Measurements from ENCODE around the gene MMP26. TPM values are rescaled to one million over a fixed set of nuclear protein-coding genes. Genes with fewer than 3 reads are reported as not detected.

Gene MMP26
- total RNA-seq = not detected in 2 replicates

DNA sequence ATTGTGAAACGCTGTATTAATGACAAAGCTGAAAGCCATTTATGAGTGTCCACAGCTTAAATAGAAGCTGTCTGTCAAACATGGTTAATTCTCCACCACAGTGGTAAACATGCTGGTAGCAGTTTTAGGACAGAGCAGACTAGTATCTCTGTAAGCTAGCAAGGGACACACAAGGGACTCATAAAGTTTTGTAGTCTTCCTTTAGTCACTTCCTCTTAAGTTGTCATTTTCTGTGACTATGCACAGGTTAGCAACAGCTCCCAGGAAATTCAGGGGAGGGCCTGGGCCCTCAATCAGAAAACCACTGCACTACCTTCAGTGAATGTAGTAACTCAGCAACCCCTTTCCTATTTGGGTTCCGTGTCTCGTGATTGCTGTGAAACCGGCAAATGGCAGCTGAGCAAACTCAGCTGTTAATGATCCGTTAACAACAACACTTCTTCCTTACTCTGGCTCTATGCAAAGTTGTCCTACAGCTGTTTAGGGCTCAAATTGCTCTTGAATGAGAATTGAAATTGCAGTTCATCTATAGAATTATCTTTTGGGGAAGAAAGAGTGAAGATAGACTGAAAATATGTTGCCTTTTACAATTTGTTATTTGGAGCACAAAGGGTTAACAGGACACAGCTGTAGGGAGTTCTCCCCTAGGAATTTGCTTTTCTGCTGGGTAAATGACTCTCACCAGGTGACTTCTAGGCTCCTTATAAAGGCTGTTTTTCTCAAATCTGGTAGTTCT is at the start of gene MMP26:
TSS of gene MMP26 (plus strand) at position 731 of the 736 bp plus-strand sequence.

DNA sequence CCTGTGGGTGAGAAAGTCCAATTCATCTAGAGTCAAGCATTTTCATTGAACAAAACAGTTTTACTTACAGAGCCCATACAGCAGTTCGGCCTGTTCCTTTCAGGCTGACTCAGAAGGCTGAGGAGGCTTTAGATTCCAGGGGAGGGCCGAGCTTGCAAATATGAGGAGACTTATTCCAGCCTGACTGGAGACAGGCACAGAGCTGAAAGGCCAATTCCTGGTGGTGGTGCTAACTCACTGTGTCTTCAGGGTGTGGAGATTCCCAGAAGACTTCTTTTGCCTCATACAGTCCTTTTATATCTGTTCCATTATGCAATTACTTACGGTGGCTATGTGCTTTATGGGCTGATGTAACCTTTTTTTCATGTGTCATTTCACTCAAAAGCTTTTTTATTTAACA is 7.0 kb upstream of the MMP26 start, which contains the start of gene OR51E2:
TSS of gene OR51E2 (minus strand) at position 269 of the 400 bp plus-strand sequence. CDS start 15,142 bp downstream, outside the sequence.

Other genes with a start within 250 kb of the MMP26 start
- gene OR52K1, start 222.1 kb upstream of the MMP26 start, total RNA-seq = not detected in 2 replicates
- gene OR52M1, start 159.6 kb upstream of the MMP26 start, total RNA-seq = not detected in 2 replicates
- not detected in 2 replicates for gene OR52I2, start 123.0 kb upstream of the MMP26 start, total RNA-seq
- not detected in 2 replicates for gene OR52I1, start 110.7 kb upstream of the MMP26 start, total RNA-seq
- 6.2 and 8.1 TPM in 2 replicates for gene TRIM68, start 96.6 kb upstream of the MMP26 start, total RNA-seq
- gene OR51D1, start 67.3 kb upstream of the MMP26 start, total RNA-seq = not detected in 2 replicates
- not detected in 2 replicates for gene OR51E1, start 60.8 kb upstream of the MMP26 start, total RNA-seq
- not detected in 2 replicates for gene OR51E2, start 6.9 kb upstream of the MMP26 start, total RNA-seq
- not detected in 2 replicates for gene OR51F1, start 65.2 kb downstream of the MMP26 start, total RNA-seq
- not detected in 2 replicates for gene OR52R1, start 99.6 kb downstream of the MMP26 start, total RNA-seq
- gene OR51F2, start 116.5 kb downstream of the MMP26 start, total RNA-seq = not detected in 2 replicates
- gene OR51S1, start 144.4 kb downstream of the MMP26 start, total RNA-seq = not detected in 2 replicates
- 0.13 TPM in 1 of 2 replicates, not detected in the other for gene OR51T1, start 177.1 kb downstream of the MMP26 start, total RNA-seq
- not detected in 2 replicates for gene OR51A7, start 199.0 kb downstream of the MMP26 start, total RNA-seq
- gene OR51G2, start 214.6 kb downstream of the MMP26 start, total RNA-seq = not detected in 2 replicates
- not detected in 2 replicates for gene OR51G1, start 219.6 kb downstream of the MMP26 start, total RNA-seq
- not detected in 2 replicates for gene OR51A4, start 242.8 kb downstream of the MMP26 start, total RNA-seq